H1 (cell line): ENCODE measurements around the gene ANO2. TPM values are rescaled to one million over a fixed set of nuclear protein-coding genes. Genes with fewer than 3 reads are reported as not detected.

Experiments
- CTCF ChIA-PET: fragments of 300-600 bp; sonication (Branson Sonifier 250); formaldehyde crosslinking; loops from one replicate; lab custom pipeline; 2021; ENCODE audit not compliant: partially characterized antibody; lab: Charles Lee
- POLR2A ChIA-PET: fragments of 300-600 bp; sonication (Branson Sonifier 250); formaldehyde crosslinking; loops from one replicate; lab custom pipeline; 2021; ENCODE audit warnings: inconsistent platforms; ENCODE audit not compliant: partially characterized antibody; lab: Charles Lee
- DNase-seq, 2 experiments: peaks; one replicate each; pipeline versions ENCODE4 v3.0.0 to v3.0.0-alpha.2; 2010 to 2022; ENCODE audit warnings: low spot score in 2 of 2, low read depth in 1 of 2, mixed read lengths in 1 of 2
- FAIRE-seq: peaks from 2 replicates; lab custom pipeline; 2011; peaks lifted over from hg19 to GRCh38; lab: Jason Lieb, UNC
- H2AFZ ChIP-seq: 2 replicates; pipeline ENCODE4 v1.8.1; 2012; ENCODE audit warnings: low read length, inconsistent platforms
- H2AK5ac ChIP-seq: 2 replicates; pipeline ENCODE4 v1.6.1; 2013; ENCODE audit warnings: low read depth, low read length
- H2BK120ac ChIP-seq: replicated peaks from 2 replicates; pipeline ENCODE3; 2013; ENCODE audit warnings: low read depth, low read length, inconsistent platforms
- H2BK12ac ChIP-seq: 2 replicates; pipeline ENCODE4 v1.6.1; 2013; ENCODE audit warnings: low read depth, low read length
- H2BK15ac ChIP-seq: 2 replicates; pipeline ENCODE4 v1.6.1; 2013; ENCODE audit warnings: low read length
- H2BK20ac ChIP-seq: 2 replicates; pipeline ENCODE4 v1.6.1; 2013; ENCODE audit warnings: low read length
- H2BK5ac ChIP-seq: 2 replicates; pipeline ENCODE4 v1.6.1; 2013; ENCODE audit warnings: low read depth, low read length
- H3K14ac ChIP-seq: 2 replicates; pipeline ENCODE4 v1.6.1; 2013; ENCODE audit warnings: inconsistent platforms; ENCODE audit not compliant: insufficient read length
- H3K18ac ChIP-seq: 2 replicates; pipeline ENCODE4 v1.6.1; 2013; ENCODE audit warnings: low read length; ENCODE audit errors: extremely low read depth
- H3K23ac ChIP-seq: 2 replicates; pipeline ENCODE4 v1.6.1; 2013; ENCODE audit warnings: inconsistent platforms; ENCODE audit not compliant: insufficient read length
- H3K23me2 ChIP-seq: 2 replicates; pipeline ENCODE4 v1.6.1; 2013; ENCODE audit warnings: low read depth, low read length
- H3K27ac ChIP-seq: 2 replicates; pipeline ENCODE4 v1.6.1; 2011; ENCODE audit warnings: low read depth, low read length, inconsistent platforms
- H3K27me3 ChIP-seq, 4 experiments: replicated peaks in 1 of 4; 1 replicate in 1 of 4; 2 replicates in 3 of 4; pipeline versions ENCODE4 v1.6.1 to v1.8.1; 2011 to 2013; ENCODE audit warnings: low read length in 3 of 4, mild to moderate bottlenecking in 3 of 4, inconsistent platforms in 2 of 4, mixed read lengths in 2 of 4, moderate library complexity in 1 of 4; ENCODE audit not compliant: control insufficient read depth in 3 of 4, insufficient read depth in 3 of 4; ENCODE audit errors: extremely low read depth in 1 of 4
- H3K36me3 ChIP-seq, 4 experiments: 2 replicates each; pipeline versions ENCODE4 v1.6.1 to v1.8.1; 2011 to 2013; ENCODE audit warnings: mild to moderate bottlenecking in 4 of 4, low read length in 3 of 4, moderate library complexity in 2 of 4, control low read depth in 1 of 4, inconsistent platforms in 1 of 4; ENCODE audit not compliant: insufficient read depth in 4 of 4, control insufficient read depth in 2 of 4
- H3K4ac ChIP-seq: replicated peaks from 2 replicates; pipeline ENCODE3; 2013; ENCODE audit warnings: low read length, low read depth, mixed read lengths, inconsistent platforms; ENCODE audit not compliant: insufficient read length
- H3K4me1 ChIP-seq, 4 experiments: replicated peaks in 1 of 4; 1 replicate in 1 of 4; 2 replicates in 3 of 4; pipeline versions ENCODE4 v1.6.1 to v1.8.1; 2011 to 2013; ENCODE audit warnings: low read length in 3 of 4, inconsistent platforms in 2 of 4, mixed read lengths in 1 of 4; ENCODE audit not compliant: insufficient read depth in 4 of 4, control insufficient read depth in 3 of 4
- H3K4me2 ChIP-seq, 2 experiments: 2 replicates each; pipeline versions ENCODE4 v1.6.1 to v1.8.1; 2011 to 2013; ENCODE audit warnings: low read depth in 2 of 2, low read length in 2 of 2, control low read depth in 1 of 2, inconsistent platforms in 1 of 2, mild to moderate bottlenecking in 1 of 2; ENCODE audit not compliant: insufficient read depth in 1 of 2
- H3K4me3 ChIP-seq, 4 experiments: fragments of 200-600, 300-600 bp in 1 of 4; sonication (generic), shearing (Covaris generic), sonication (Bioruptor Twin) in 1 of 4; 2 replicates each; pipeline versions ENCODE4 v1.5.1 to v1.8.1; 2011 to 2016; ENCODE audit warnings: low read length in 4 of 4, low read depth in 3 of 4, control low read depth in 2 of 4, inconsistent platforms in 2 of 4, mild to moderate bottlenecking in 2 of 4, mixed read lengths in 1 of 4, moderate library complexity in 1 of 4; ENCODE audit not compliant: insufficient read depth in 2 of 4; ENCODE audit errors: extremely low read depth in 1 of 4
- H3K56ac ChIP-seq: replicated peaks from 2 replicates; pipeline ENCODE3; 2013; ENCODE audit warnings: low read depth, mild to moderate bottlenecking, mixed read lengths, low read length, inconsistent platforms; ENCODE audit not compliant: insufficient read length
- H3K79me1 ChIP-seq: 2 replicates; pipeline ENCODE4 v1.6.1; 2013; ENCODE audit warnings: low read depth, low read length, control low read depth
- H3K79me2 ChIP-seq, 2 experiments: 2 replicates each; pipeline versions ENCODE4 v1.6.1 to v1.8.1; 2012 to 2013; ENCODE audit warnings: low read length in 2 of 2, mild to moderate bottlenecking in 2 of 2, inconsistent platforms in 1 of 2; ENCODE audit not compliant: insufficient read depth in 2 of 2, control insufficient read depth in 1 of 2
- H3K9ac ChIP-seq, 4 experiments: replicated peaks in 1 of 4; 1 replicate in 1 of 4; 2 replicates in 3 of 4; pipeline versions ENCODE4 v1.6.1 to v1.8.1; 2011 to 2013; ENCODE audit warnings: low read depth in 3 of 4, low read length in 3 of 4, control low read depth in 2 of 4, mild to moderate bottlenecking in 2 of 4, moderate library complexity in 2 of 4, inconsistent platforms in 1 of 4; ENCODE audit errors: extremely low read depth in 1 of 4
- H3K9me3 ChIP-seq, 2 experiments: 2 replicates each; pipeline versions ENCODE4 v1.6.1 to v1.8.1; 2012 to 2013; ENCODE audit warnings: mild to moderate bottlenecking in 2 of 2, moderate library complexity in 2 of 2, control low read depth in 1 of 2, inconsistent platforms in 1 of 2, low read depth in 1 of 2, low read length in 1 of 2, mixed read lengths in 1 of 2; ENCODE audit not compliant: insufficient read depth in 2 of 2
- H4K20me1 ChIP-seq, 2 experiments: replicated peaks in 1 of 2; 2 replicates each; pipeline versions ENCODE3 to v1.8.1; 2011 to 2013; ENCODE audit warnings: inconsistent platforms in 2 of 2, low read length in 2 of 2, mild to moderate bottlenecking in 1 of 2; ENCODE audit not compliant: insufficient read depth in 2 of 2, control insufficient read depth in 1 of 2
- H4K5ac ChIP-seq: 2 replicates; pipeline ENCODE4 v1.6.1; 2013; ENCODE audit warnings: low read length, low read depth, mixed read lengths, inconsistent platforms; ENCODE audit not compliant: insufficient read length
- H4K8ac ChIP-seq: 2 replicates; pipeline ENCODE4 v1.8.0; 2013; ENCODE audit warnings: mild to moderate bottlenecking, moderate library complexity, low read length, inconsistent platforms; ENCODE audit not compliant: insufficient read depth; ENCODE audit errors: extremely low read depth
- H4K91ac ChIP-seq: replicated peaks from 2 replicates; pipeline ENCODE3; 2013; ENCODE audit warnings: low read length, mixed read lengths, inconsistent platforms; ENCODE audit not compliant: insufficient read length
- BACH1 ChIP-seq: IDR thresholded peaks from 2 replicates; pipeline ENCODE4 v1.6.1; 2012; ENCODE audit warnings: low read length, improper control_type of control experiment
- GABPA ChIP-seq: IDR thresholded peaks from 2 replicates; pipeline ENCODE4 v1.6.1; 2011; ENCODE audit warnings: mild to moderate bottlenecking, low read length, moderate library complexity, borderline replicate concordance; ENCODE audit not compliant: insufficient read depth
- KDM4A ChIP-seq: IDR thresholded peaks from one replicate; pipeline ENCODE4 v1.7.1; 2012; ENCODE audit warnings: low read depth, mild to moderate bottlenecking, moderate library complexity, low read length, inconsistent platforms; ENCODE audit not compliant: severe bottlenecking
- KDM5A ChIP-seq: fragments of 200-600 bp; IDR thresholded peaks from 2 replicates; pipeline ENCODE4 v1.7.1; 2012; ENCODE audit warnings: mild to moderate bottlenecking, low read length, inconsistent platforms, mixed read lengths
- POLR2A ChIP-seq, 2 experiments: IDR thresholded peaks; 1 replicate in 1 of 2; 2 replicates in 1 of 2; pipeline ENCODE4 v1.6.1; 2011; ENCODE audit warnings: low read depth in 2 of 2, low read length in 2 of 2, mild to moderate bottlenecking in 2 of 2; ENCODE audit errors: control extremely low read depth in 1 of 2
- POLR2AphosphoS5 ChIP-seq: IDR thresholded peaks from 2 replicates; pipeline ENCODE4 v1.6.1; 2011; ENCODE audit warnings: low read depth, low read length
- RAD21 ChIP-seq, 2 experiments: IDR thresholded peaks in 1 of 2; conservative IDR thresholded peaks in 1 of 2; 2 replicates each; pipeline ENCODE4 v1.6.1; 2011; ENCODE audit warnings: low read depth in 2 of 2, low read length in 2 of 2, improper control_type of control experiment in 1 of 2, inconsistent platforms in 1 of 2, mild to moderate bottlenecking in 1 of 2, moderate library complexity in 1 of 2
- RXRA ChIP-seq: IDR thresholded peaks from 2 replicates; pipeline ENCODE4 v1.6.1; 2011; ENCODE audit warnings: low read depth, mild to moderate bottlenecking, low read length, moderate library complexity; ENCODE audit not compliant: insufficient read depth
- SAP30 ChIP-seq: fragments of 300-600 bp; sonication (generic); IDR thresholded peaks from 2 replicates; pipeline ENCODE4 v1.7.1; 2012; ENCODE audit warnings: low read length, moderate library complexity, mild to moderate bottlenecking, inconsistent platforms; ENCODE audit not compliant: insufficient read depth, insufficient replicate concordance
- SP1 ChIP-seq: IDR thresholded peaks from 2 replicates; pipeline ENCODE4 v1.6.1; 2011; ENCODE audit warnings: low read depth, low read length
- SUZ12 ChIP-seq: fragments of 200-600 bp; sonication (generic); IDR thresholded peaks from 2 replicates; pipeline ENCODE4 v1.6.1; 2012; ENCODE audit warnings: mild to moderate bottlenecking, inconsistent platforms, low read length, moderate library complexity, mixed read lengths
- TAF1 ChIP-seq: IDR thresholded peaks from 2 replicates; pipeline ENCODE4 v1.6.1; 2011; ENCODE audit warnings: mild to moderate bottlenecking, low read depth, low read length
- polyA plus RNA-seq, 7 experiments: library from polyadenylated mRNA; depleted of rRNA in 3 of 7; stranded (reverse) in 5 of 7; unstranded in 2 of 7; fragments of >200 nt in 5 of 7; fragments of 200-250 nt in 2 of 7; gene quantifications; 1 replicate in 5 of 7; 2 replicates in 1 of 7; 4 replicates in 1 of 7; pipeline versions ENCODE4 v1.2.1 to v1.2.3, GENCODE V29; 2011 to 2013; ENCODE audit warnings: missing spikeins in 2 of 7, mixed read lengths in 2 of 7
- total RNA-seq: library from RNA; stranded (reverse); fragmentation: NEBNext Ultra II Directional; extraction: Animal tissue kit (Norgen Biotek cat#: 25700); gene quantifications from 2 replicates; pipeline ENCODE4 v1.2.1, GENCODE V29; 2021
- TF ChIP-seq, protein P1 (sequence below): IDR thresholded peaks from 2 replicates; pipeline ENCODE4 v1.6.1; 2011; ENCODE audit warnings: low read depth, mild to moderate bottlenecking, low read length; ENCODE audit not compliant: insufficient read depth

Gene ANO2
- total and polyA plus RNA-seq, 2 of the 8 experiments (the other 6 are each of a cell fraction or from before 2014, with no cell fraction given), result 1.9 to 5.5 TPM

DNA sequence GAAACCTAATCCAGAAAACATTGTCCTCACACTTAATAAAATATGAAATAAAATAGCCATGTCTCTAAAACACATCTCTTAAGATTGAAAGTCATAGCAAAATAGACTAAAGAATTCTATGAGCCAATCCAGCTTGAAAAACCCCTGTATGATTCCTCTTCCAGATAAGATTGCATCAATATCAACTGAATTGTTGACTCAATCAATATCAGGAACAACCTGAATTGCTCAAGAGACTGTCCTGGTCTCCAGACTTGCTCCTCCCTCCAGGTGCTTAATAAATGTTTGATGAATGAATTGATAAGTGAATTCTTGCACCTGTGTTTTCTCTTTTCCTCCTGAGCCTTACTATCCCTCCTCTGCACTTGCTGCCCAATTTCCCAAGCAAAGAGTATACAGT, 351.1 kb downstream of the ANO2 start:
- Histone ChIP-seq H4K91ac (no peak overlapping the region), H4K5ac (no peak overlapping the region), H2BK20ac (no peak overlapping the region), H3K18ac (no peak overlapping the region), H2BK12ac (no peak overlapping the region), H3K4me3 (no peak overlapping the region), H3K9me3 (no peaks in the 10 kb centered on the region), H2BK120ac (no peak overlapping the region), H3K79me2 (no peaks in the 10 kb centered on the region), H3K9ac (no peak overlapping the region), H3K4ac (no peak overlapping the region), H3K23me2 (no peaks in the 10 kb centered on the region), H3K79me1 (no peaks in the 10 kb centered on the region), H4K20me1 (no peaks in the 10 kb centered on the region), H2BK5ac (no peak overlapping the region), H3K14ac (no peak overlapping the region), H3K36me3 (no peaks in the 10 kb centered on the region), H3K27ac (no peak overlapping the region), H3K56ac (no peak overlapping the region), H3K27me3 (peaks cover 0 to 2% (median 0%) of the 10 kb centered on the region in 4 experiments; a peak in 1 of 7 replicates), H3K23ac (no peak overlapping the region), H2AK5ac (no peak overlapping the region), H3K4me1 (peaks cover 0 to 5% (median 1%) of the 10 kb centered on the region in 4 experiments; a peak in 4 of 7 replicates), H2BK15ac (no peak overlapping the region), H2AFZ (no peak overlapping the region), H3K4me2 (no peak overlapping the region), H4K8ac (no peak overlapping the region)
- CTCF ChIA-PET, result interaction anchor here (1.2 to 1.7 kb wide), 3 partner anchors 15 to 55 kb away, joined by 3 to 5 read pairs (median 4); no protein-coding TSS in a partner anchor
- FAIRE-seq, result no peak
- POLR2A ChIA-PET, result no interaction called here
- DNase-seq, result no peak
- TF ChIP-seq SUZ12 (no peak), TAF1 (no peak), SAP30 (no peak), SP1 (no peak), RAD21 (IDR thresholded peaks at IDR 0.05 in 1 of 2, conservative IDR thresholded peaks at IDR 0.05 in 1 of 2; ENCODE audit: low read depth in 2 of 2, low read length in 2 of 2) (no peak), BACH1 (no peak), POLR2AphosphoS5 (no peak), GABPA (no peak), RXRA (no peak), POLR2A (IDR thresholded peaks at IDR 0.05; ENCODE audit: control extremely low read depth in 1 of 2, low read depth in 2 of 2, low read length in 2 of 2) (no peak), KDM4A (no peak), KDM5A (no peak)
- TF ChIP-seq, protein P1, sequence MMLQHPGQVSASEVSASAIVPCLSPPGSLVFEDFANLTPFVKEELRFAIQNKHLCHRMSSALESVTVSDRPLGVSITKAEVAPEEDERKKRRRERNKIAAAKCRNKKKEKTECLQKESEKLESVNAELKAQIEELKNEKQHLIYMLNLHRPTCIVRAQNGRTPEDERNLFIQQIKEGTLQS, result no peak
